Endodermal cell (in vitro differentiated cells): Measurements from ENCODE around the gene NFATC2IP. TPM values are rescaled to one million over a fixed set of nuclear protein-coding genes. Genes with fewer than 3 reads are reported as not detected.

ENCODE experiments used
- DNase-seq: peaks from one replicate; pipeline ENCODE4 v3.0.0-alpha.2; 2017
- H3K27ac ChIP-seq: 2 replicates; pipeline ENCODE4 v1.5.1; 2013; ENCODE audit warnings: mild to moderate bottlenecking, low read depth, low read length, moderate library complexity
- H3K27me3 ChIP-seq: 2 replicates; pipeline ENCODE4 v1.6.1; 2013; ENCODE audit warnings: mild to moderate bottlenecking, low read length, moderate library complexity; ENCODE audit not compliant: insufficient read depth, control insufficient read depth, poor library complexity, severe bottlenecking
- H3K36me3 ChIP-seq: 2 replicates; pipeline ENCODE4 v1.7.0; 2013; ENCODE audit warnings: mild to moderate bottlenecking, low read length, moderate library complexity; ENCODE audit not compliant: control insufficient read depth, insufficient read depth
- H3K4me1 ChIP-seq: one replicate; pipeline ENCODE4 v1.7.0; 2013; ENCODE audit warnings: low read length; ENCODE audit not compliant: control insufficient read depth, insufficient read depth
- H3K4me3 ChIP-seq: 2 replicates; pipeline ENCODE4 v1.5.1; 2013; ENCODE audit warnings: mild to moderate bottlenecking, low read length, moderate library complexity
- H3K9ac ChIP-seq: 2 replicates; pipeline ENCODE4 v1.6.1; 2013; ENCODE audit warnings: mild to moderate bottlenecking, low read length, moderate library complexity; ENCODE audit not compliant: poor library complexity, severe bottlenecking; ENCODE audit errors: extremely low read depth
- H3K9me3 ChIP-seq: 2 replicates; pipeline ENCODE4 v1.6.1; 2013; ENCODE audit warnings: mild to moderate bottlenecking, low read length, moderate library complexity; ENCODE audit not compliant: control insufficient read depth
- H3K27ac Mint-ChIP-seq: 2 replicates; pipeline ENCODE4 v1.8.0; 2020; ENCODE audit warnings: mixed read lengths
- H3K27me3 Mint-ChIP-seq: 2 replicates; pipeline ENCODE4 v1.8.0; 2021; ENCODE audit warnings: mild to moderate bottlenecking, mixed read lengths; ENCODE audit not compliant: insufficient read depth
- H3K36me3 Mint-ChIP-seq: 2 replicates; pipeline ENCODE4 v1.8.0; 2020; ENCODE audit warnings: low read depth, mixed read lengths
- H3K4me1 Mint-ChIP-seq: 2 replicates; pipeline ENCODE4 v1.8.0; 2020; ENCODE audit warnings: mixed read lengths
- H3K4me3 Mint-ChIP-seq: 2 replicates; pipeline ENCODE4 v1.8.0; 2020; ENCODE audit warnings: mild to moderate bottlenecking, moderate library complexity, mixed read lengths
- H3K9me3 Mint-ChIP-seq: 2 replicates; pipeline ENCODE4 v1.8.0; 2020; ENCODE audit warnings: mild to moderate bottlenecking, mixed read lengths
- WGBS, 2 experiments: methylation state at CpG; one replicate each; pipeline versions ENCODE4 v1.1.5 to v1.1.7; 2013; ENCODE audit warnings: missing lambda C conversion rate in 2 of 2, mixed read lengths in 1 of 2; ENCODE audit not compliant: insufficient coverage in 1 of 2, insufficient read length in 1 of 2; 5-methylcytosine and 5-hydroxymethylcytosine counted together
- total RNA-seq, 2 donors: library from RNA; stranded (reverse); fragmentation: NEBNext Ultra II Directional in 1 of 2; extraction: Animal tissue kit (Norgen Biotek cat#: 25700) in 1 of 2; gene quantifications; 2 replicates in 1 of 2; 3 replicates in 1 of 2; pipeline ENCODE4 v1.2.1, GENCODE V29; 2021
- TF ChIP-seq, protein P1 (sequence below): fragments of 200-600 bp; sonication (generic); conservative IDR thresholded peaks from 2 replicates; pipeline ENCODE4 v1.5.0; 2021; ENCODE audit warnings: antibody characterized with exemption, mild to moderate bottlenecking

NFATC2IP gene
- total RNA-seq, 2 donors from 2014 or later: 63.7 to 65.4 TPM

DNA sequence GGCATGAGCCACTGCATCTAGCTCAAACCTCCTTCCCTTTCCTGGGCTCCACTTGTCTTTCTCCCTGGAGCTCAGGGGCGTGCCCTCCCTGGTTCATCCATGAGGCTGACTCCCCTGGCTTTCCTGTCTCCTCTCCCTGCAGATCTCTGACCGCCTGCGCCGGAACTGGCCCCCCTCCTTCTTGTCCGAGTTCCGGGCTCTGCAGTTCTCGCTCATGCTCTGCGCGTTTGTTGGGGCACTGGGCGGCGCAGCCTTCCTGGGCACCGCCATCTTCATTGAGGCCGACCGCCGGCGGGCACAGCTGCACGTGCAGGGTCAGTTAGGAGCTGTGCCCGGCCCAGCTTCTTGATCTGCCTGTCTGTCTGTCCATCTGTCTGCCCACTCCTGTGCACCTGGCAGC lies 32.9 kb downstream of the NFATC2IP start:
- Mint-ChIP-seq H3K27me3 (no peaks in the 10 kb centered on the region), H3K4me1 (no peaks in the 10 kb centered on the region), H3K27ac (peak overlapping the region; percentile 36), H3K36me3 (peaks cover 65% of the 10 kb centered on the region), H3K9me3 (peaks cover 5% of the 10 kb centered on the region), H3K4me3 (no peak overlapping the region)
- peaks cover 34% of the 10 kb centered on the region for H3K36me3 ChIP-seq
- no peaks in the 10 kb centered on the region for H3K9me3 ChIP-seq
- no peak overlapping the region for H3K9ac ChIP-seq
- WGBS, 2 experiments: 96 to 99% methylated on average over 12 to 18 of the region's 18 CpGs
- DNase-seq: no peak
- no peak overlapping the region for H3K27ac ChIP-seq
- H3K4me1 ChIP-seq: no peaks in the 10 kb centered on the region
- H3K4me3 ChIP-seq: no peak overlapping the region
- TF ChIP-seq, protein P1, sequence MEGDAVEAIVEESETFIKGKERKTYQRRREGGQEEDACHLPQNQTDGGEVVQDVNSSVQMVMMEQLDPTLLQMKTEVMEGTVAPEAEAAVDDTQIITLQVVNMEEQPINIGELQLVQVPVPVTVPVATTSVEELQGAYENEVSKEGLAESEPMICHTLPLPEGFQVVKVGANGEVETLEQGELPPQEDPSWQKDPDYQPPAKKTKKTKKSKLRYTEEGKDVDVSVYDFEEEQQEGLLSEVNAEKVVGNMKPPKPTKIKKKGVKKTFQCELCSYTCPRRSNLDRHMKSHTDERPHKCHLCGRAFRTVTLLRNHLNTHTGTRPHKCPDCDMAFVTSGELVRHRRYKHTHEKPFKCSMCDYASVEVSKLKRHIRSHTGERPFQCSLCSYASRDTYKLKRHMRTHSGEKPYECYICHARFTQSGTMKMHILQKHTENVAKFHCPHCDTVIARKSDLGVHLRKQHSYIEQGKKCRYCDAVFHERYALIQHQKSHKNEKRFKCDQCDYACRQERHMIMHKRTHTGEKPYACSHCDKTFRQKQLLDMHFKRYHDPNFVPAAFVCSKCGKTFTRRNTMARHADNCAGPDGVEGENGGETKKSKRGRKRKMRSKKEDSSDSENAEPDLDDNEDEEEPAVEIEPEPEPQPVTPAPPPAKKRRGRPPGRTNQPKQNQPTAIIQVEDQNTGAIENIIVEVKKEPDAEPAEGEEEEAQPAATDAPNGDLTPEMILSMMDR: no peak
- H3K27me3 ChIP-seq: no peaks in the 10 kb centered on the region

DNA sequence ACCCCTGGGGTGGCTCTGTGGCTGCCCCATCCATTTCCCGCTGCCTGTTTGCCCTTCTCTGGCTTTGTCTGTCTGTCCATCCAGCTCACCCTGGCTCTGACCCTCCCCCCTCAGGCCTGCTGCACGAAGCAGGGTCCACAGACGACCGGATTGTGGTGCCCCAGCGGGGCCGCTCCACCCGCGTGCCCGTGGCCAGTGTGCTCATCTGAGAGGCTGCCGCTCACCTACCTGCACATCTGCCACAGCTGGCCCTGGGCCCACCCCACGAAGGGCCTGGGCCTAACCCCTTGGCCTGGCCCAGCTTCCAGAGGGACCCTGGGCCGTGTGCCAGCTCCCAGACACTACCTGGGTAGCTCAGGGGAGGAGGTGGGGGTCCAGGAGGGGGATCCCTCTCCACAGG lies 33.4 kb downstream of the NFATC2IP start:
- no peaks in the 10 kb centered on the region for H3K4me1 Mint-ChIP-seq
- 88 to 91% methylated on average over 7 to 12 of the region's 12 CpGs for WGBS, 2 experiments
- Histone ChIP-seq H3K4me3 (no peak overlapping the region), H3K4me1 (no peaks in the 10 kb centered on the region), H3K9me3 (no peaks in the 10 kb centered on the region), H3K9ac (no peak overlapping the region), H3K27ac (no peak overlapping the region), H3K27me3 (no peaks in the 10 kb centered on the region), H3K36me3 (peaks cover 31% of the 10 kb centered on the region)
- H3K36me3 Mint-ChIP-seq: peaks cover 65% of the 10 kb centered on the region
- no peak overlapping the region for H3K27ac Mint-ChIP-seq
- DNase-seq: no peak
- no peaks in the 10 kb centered on the region for H3K27me3 Mint-ChIP-seq
- H3K9me3 Mint-ChIP-seq: peaks cover 5% of the 10 kb centered on the region
- no peak overlapping the region for H3K4me3 Mint-ChIP-seq
- TF ChIP-seq, protein P1: no peak

DNA sequence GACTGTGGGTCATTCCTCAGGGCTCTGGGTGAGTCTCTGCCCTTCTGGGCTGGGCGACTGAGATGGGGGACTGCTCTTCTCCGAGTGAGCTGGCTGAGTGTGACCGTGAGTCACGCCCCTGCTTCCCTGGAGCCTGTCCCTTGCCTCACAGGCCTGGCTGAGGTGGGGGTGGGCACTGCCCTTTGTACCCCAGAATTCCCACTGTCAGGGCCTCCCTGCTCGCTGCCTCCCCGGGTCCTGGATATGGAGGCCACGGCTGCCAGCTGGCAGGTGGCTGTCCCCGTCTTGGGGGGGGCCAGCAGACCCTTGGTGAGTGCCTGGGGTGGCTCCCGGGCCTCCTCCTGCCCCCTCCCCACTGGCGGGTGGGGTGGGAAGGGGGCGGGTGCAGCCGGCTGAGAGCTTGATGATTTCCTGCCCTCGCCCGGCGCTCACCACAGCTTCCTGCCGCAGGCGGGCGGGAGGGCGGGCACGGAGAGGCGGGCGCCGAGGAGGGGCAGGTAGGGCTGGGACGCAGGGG lies 33.9 kb downstream of the NFATC2IP start, which contains the start of gene LAT:
Gene LAT, plus strand, starts transcription at position 434 of the 517 bp plus-strand sequence. CDS start 366 bp downstream, outside the sequence.
- Histone ChIP-seq H3K27me3 (no peaks in the 10 kb centered on the region), H3K27ac (no peak within 1 kb of the TSS), H3K4me1 (no peaks in the 10 kb centered on the region), H3K9me3 (no peaks in the 10 kb centered on the region), H3K9ac (no peak within 1 kb of the TSS), H3K4me3 (no peak within 1 kb of the TSS), H3K36me3 (peaks cover 31% of the 10 kb centered on the region)
- H3K27ac Mint-ChIP-seq: no peak within 1 kb of the TSS
- H3K36me3 Mint-ChIP-seq: peaks cover 63% of the 10 kb centered on the region
- peaks cover 5% of the 10 kb centered on the region for H3K9me3 Mint-ChIP-seq
- no peaks in the 10 kb centered on the region for H3K27me3 Mint-ChIP-seq
- 91% methylated on average over 6 to 21 of the region's 24 CpGs for WGBS, 2 experiments
- no peak for DNase-seq
- TF ChIP-seq, protein P1: no peak
- H3K4me3 Mint-ChIP-seq: no peak within 1 kb of the TSS
- no peaks in the 10 kb centered on the region for H3K4me1 Mint-ChIP-seq
